ENCODE data around the gene TMEM130. TPM values are rescaled to one million over a fixed set of nuclear protein-coding genes. Genes with fewer than 3 reads are reported as not detected.

TMEM130 gene
- total RNA-seq, 1 donor from 2014 or later: 2.9 TPM

GRCh38 chr7:98816967-98817710 is 52.7 kb downstream of the TMEM130 start:
- Histone ChIP-seq H3K27ac (no peak overlapping the region), H3K27me3 (ENCODE audit: low read depth) (no peaks in the 10 kb centered on the region), H3K4me3 (no peak overlapping the region), H3K9me3 (no peaks in the 10 kb centered on the region), H3K36me3 (no peaks in the 10 kb centered on the region), H3K4me1 (no peaks in the 10 kb centered on the region)
- TF ChIP-seq CTCF (IDR thresholded peaks at IDR 0.05): no peak
- intact Hi-C loops (cut with DNase I): no loop called here
- no peak for DNase-seq
- ATAC-seq: no peak

GRCh38 chr7:98816241-98816640 is 53.6 kb downstream of the TMEM130 start:
- DNase-seq (no peak), ATAC-seq (no peak)
- no peaks in the 10 kb centered on the region for H3K4me1 ChIP-seq
- H3K9me3 ChIP-seq: no peaks in the 10 kb centered on the region
- H3K27me3 ChIP-seq (ENCODE audit: low read depth): no peaks in the 10 kb centered on the region
- no peaks in the 10 kb centered on the region for H3K36me3 ChIP-seq
- intact Hi-C loops (cut with DNase I): no loop called here
- no peak overlapping the region for H3K4me3 ChIP-seq
- no peak for TF ChIP-seq CTCF (IDR thresholded peaks at IDR 0.05)
- no peak overlapping the region for H3K27ac ChIP-seq

GRCh38 chr7:98815313-98815712 is 54.5 kb downstream of the TMEM130 start:
- Histone ChIP-seq H3K27ac (no peak overlapping the region), H3K4me3 (no peak overlapping the region), H3K27me3 (ENCODE audit: low read depth) (no peaks in the 10 kb centered on the region), H3K36me3 (no peaks in the 10 kb centered on the region), H3K4me1 (no peaks in the 10 kb centered on the region), H3K9me3 (no peaks in the 10 kb centered on the region)
- no peak for TF ChIP-seq CTCF (IDR thresholded peaks at IDR 0.05)
- ATAC-seq (no peak), DNase-seq (no peak)
- intact Hi-C loops (cut with DNase I): no loop called here

- peaks cover 5% of the 10 kb centered on the region for H3K27me3 ChIP-seq (ENCODE audit: low read depth)
- DNase-seq (no peak), ATAC-seq (peak in 1 of 2 donors; percentile 43)
- H3K4me1 ChIP-seq: no peaks in the 10 kb centered on the region
- no peaks in the 10 kb centered on the region for H3K9me3 ChIP-seq
- H3K4me3 ChIP-seq: no peak overlapping the region
- no peak for TF ChIP-seq CTCF (IDR thresholded peaks at IDR 0.05)
- no peaks in the 10 kb centered on the region for H3K36me3 ChIP-seq
- intact Hi-C loops (cut with DNase I): no loop called here
- no peak overlapping the region for H3K27ac ChIP-seq
These were observed 58.5 kb downstream of the TMEM130 start for GRCh38 chr7:98811299-98811698.

- intact Hi-C loops (cut with DNase I): no loop called here
- Histone ChIP-seq H3K27me3 (ENCODE audit: low read depth) (peaks cover 5% of the 10 kb centered on the region), H3K4me3 (no peak overlapping the region), H3K36me3 (no peaks in the 10 kb centered on the region), H3K4me1 (no peaks in the 10 kb centered on the region), H3K27ac (no peak overlapping the region), H3K9me3 (no peaks in the 10 kb centered on the region)
- ATAC-seq: no peak
- no peak for TF ChIP-seq CTCF (IDR thresholded peaks at IDR 0.05)
- DNase-seq: no peak
These were observed 59.5 kb downstream of the TMEM130 start for GRCh38 chr7:98810153-98810802.
